Breast epithelium (tissue), 4 donors: Measurements from ENCODE around the gene KSR2. TPM values are rescaled to one million over a fixed set of nuclear protein-coding genes. Genes with fewer than 3 reads are reported as not detected.

Experiments used
- DNase-seq, 2 donors: peaks; one replicate each; pipeline ENCODE4 v3.0.0-alpha.2; 2019; ENCODE audit warnings: low spot score in 2 of 2
- H3K27ac ChIP-seq, 2 donors: fragments of 200-600 bp; sonication (generic) in 1 of 2; one replicate each; pipeline ENCODE4 v1.5.1; 2016 to 2019; ENCODE audit warnings: mild to moderate bottlenecking in 1 of 2
- H3K27me3 ChIP-seq, 2 donors: fragments of 200-600 bp; sonication (generic) in 1 of 2; one replicate each; pipeline versions ENCODE4 v1.5.1 to v1.6.0; 2017 to 2019; ENCODE audit warnings: control low read depth in 1 of 2, mild to moderate bottlenecking in 1 of 2
- H3K36me3 ChIP-seq: fragments of 200-600 bp; one replicate; pipeline ENCODE4 v1.5.1; 2019
- H3K4me1 ChIP-seq, 2 donors: fragments of 200-600 bp; sonication (generic); one replicate each; pipeline ENCODE4 v1.5.1; 2016 to 2019; ENCODE audit warnings: control low read depth in 1 of 2
- H3K4me3 ChIP-seq, 3 donors: fragments of 200-600 bp; sonication (generic); 1 replicate in 2 of 3; 2 replicates in 1 of 3; pipeline ENCODE4 v1.5.1; 2016 to 2019; ENCODE audit warnings: mild to moderate bottlenecking in 3 of 3, moderate library complexity in 2 of 3
- H3K9me3 ChIP-seq, 2 donors: fragments of 200-600 bp; sonication (generic) in 1 of 2; one replicate each; pipeline ENCODE4 v1.5.1; 2016 to 2019; ENCODE audit warnings: control low read depth in 1 of 2
- CTCF ChIP-seq, 3 donors: fragments of 450-650 bp; IDR thresholded peaks; one replicate each; pipeline ENCODE4 v1.5.1; 2016 to 2017; ENCODE audit warnings: antibody characterized with exemption in 3 of 3, mild to moderate bottlenecking in 3 of 3, moderate library complexity in 3 of 3
- POLR2A ChIP-seq: fragments of 450-650 bp; IDR thresholded peaks from one replicate; pipeline ENCODE4 v1.6.1; 2016; ENCODE audit warnings: antibody characterized with exemption, mild to moderate bottlenecking, moderate library complexity
- POLR2AphosphoS5 ChIP-seq, 3 donors: sonication (generic); formaldehyde crosslinking; IDR thresholded peaks; one replicate each; pipeline ENCODE4 v1.6.1; 2017; ENCODE audit warnings: antibody characterized with exemption in 3 of 3
- intact Hi-C: fragments of 100-400 bp; cut with DNase I; formaldehyde crosslinking; loops from one replicate; pipeline ENCODE4 v1.15.1; 2023; ENCODE audit warnings: low total_unique reads
- total RNA-seq, 3 donors: library from RNA; depleted of rRNA; stranded (reverse); fragments of >200 nt; gene quantifications; one replicate each; pipeline ENCODE4 v1.1.0, GENCODE V29; 2016

Gene KSR2
- total RNA-seq, 3 donors from 2014 or later: under 0.01 to 1.9 (median 0.33) TPM

- DNase-seq: no peak
- Histone ChIP-seq H3K4me1 (no peaks in the 10 kb centered on the region), H3K27ac (no peak overlapping the region), H3K27me3 (no peaks in the 10 kb centered on the region), H3K9me3 (no peaks in the 10 kb centered on the region), H3K4me3 (no peak overlapping the region), H3K36me3 (no peaks in the 10 kb centered on the region)
- TF ChIP-seq POLR2A (no peak), CTCF (IDR thresholded peaks at IDR 0.05) (peak in 2 of 3 donors; percentile 30 to 35), POLR2AphosphoS5 (IDR thresholded peaks at IDR 0.05) (no peak)
- intact Hi-C loops: no loop called here
Observed at GRCh38 chr12:117854339-117855012, 114.3 kb downstream of the KSR2 start.

GRCh38 chr12:117853600-117853999 lies 115.2 kb downstream of the KSR2 start:
- Histone ChIP-seq H3K27me3 (no peaks in the 10 kb centered on the region), H3K4me1 (no peaks in the 10 kb centered on the region), H3K27ac (no peak overlapping the region), H3K4me3 (no peak overlapping the region), H3K36me3 (no peaks in the 10 kb centered on the region), H3K9me3 (no peaks in the 10 kb centered on the region)
- no peak for DNase-seq
- intact Hi-C loops: no loop called here
- no peak for TF ChIP-seq POLR2AphosphoS5 (IDR thresholded peaks at IDR 0.05)
- no peak for TF ChIP-seq POLR2A
- TF ChIP-seq CTCF (IDR thresholded peaks at IDR 0.05): no peak

DNA sequence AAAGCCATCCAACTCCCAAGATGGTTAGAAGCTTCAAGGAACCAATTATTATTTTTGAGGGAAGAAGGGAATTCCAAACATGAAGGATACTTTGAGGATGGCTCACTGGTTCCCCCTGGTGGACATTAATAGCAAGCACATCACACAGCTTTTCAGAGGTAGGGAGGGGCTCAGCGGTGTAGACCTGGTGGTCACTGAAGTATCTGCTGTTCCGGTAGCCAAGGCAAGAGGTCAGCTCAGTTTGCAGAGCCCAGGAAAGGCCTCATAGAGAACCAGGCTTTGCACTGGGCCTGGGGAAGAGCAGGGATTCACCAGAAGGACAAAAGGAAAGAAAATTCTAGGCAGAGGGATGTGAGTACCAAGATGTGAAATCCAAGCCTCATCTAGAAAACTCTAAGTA lies 118.7 kb downstream of the KSR2 start:
- no peaks in the 10 kb centered on the region for H3K27me3 ChIP-seq
- H3K27ac ChIP-seq: no peak overlapping the region
- no peaks in the 10 kb centered on the region for H3K9me3 ChIP-seq
- DNase-seq: no peak
- H3K4me1 ChIP-seq: no peaks in the 10 kb centered on the region
- H3K36me3 ChIP-seq: no peaks in the 10 kb centered on the region
- intact Hi-C loops: no loop called here
- no peak overlapping the region for H3K4me3 ChIP-seq
- TF ChIP-seq POLR2AphosphoS5 (IDR thresholded peaks at IDR 0.05) (no peak), CTCF (IDR thresholded peaks at IDR 0.05) (peak; percentile 43 to 73 (median 64)), POLR2A (no peak)

DNA sequence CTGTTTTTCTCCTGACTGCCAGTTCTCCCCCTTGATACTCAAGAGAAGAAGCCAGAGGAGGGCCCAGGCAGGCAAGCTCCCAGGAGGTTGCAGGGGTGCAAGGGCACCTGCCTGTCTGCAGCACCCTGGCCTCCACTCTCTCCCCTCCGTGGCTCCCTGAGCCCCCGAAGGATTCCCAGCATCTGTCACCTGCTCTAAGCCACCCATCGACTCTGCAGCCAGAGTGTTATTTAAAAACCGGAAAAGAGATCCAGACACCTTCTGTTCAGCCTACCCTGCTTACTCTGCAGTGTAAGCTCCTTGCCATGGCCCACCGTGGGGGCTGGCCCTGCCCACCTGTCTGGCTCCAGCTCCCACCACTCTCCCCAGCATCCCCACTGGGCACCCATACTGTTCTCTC lies 121.4 kb downstream of the KSR2 start:
- H3K27me3 ChIP-seq: no peaks in the 10 kb centered on the region
- no peaks in the 10 kb centered on the region for H3K9me3 ChIP-seq
- no peak overlapping the region for H3K27ac ChIP-seq
- no peak for TF ChIP-seq POLR2A
- no peak for TF ChIP-seq POLR2AphosphoS5 (IDR thresholded peaks at IDR 0.05)
- no peak for TF ChIP-seq CTCF (IDR thresholded peaks at IDR 0.05)
- H3K4me1 ChIP-seq: no peaks in the 10 kb centered on the region
- DNase-seq: no peak
- intact Hi-C loops: no loop called here
- H3K4me3 ChIP-seq: no peak overlapping the region
- H3K36me3 ChIP-seq: no peaks in the 10 kb centered on the region

GRCh38 chr12:117845271-117845904 lies 123.4 kb downstream of the KSR2 start:
- no peak for TF ChIP-seq POLR2A
- no peak for TF ChIP-seq POLR2AphosphoS5 (IDR thresholded peaks at IDR 0.05)
- no peak for TF ChIP-seq CTCF (IDR thresholded peaks at IDR 0.05)
- Histone ChIP-seq H3K36me3 (no peaks in the 10 kb centered on the region), H3K27ac (no peak overlapping the region), H3K27me3 (no peaks in the 10 kb centered on the region), H3K4me1 (no peaks in the 10 kb centered on the region), H3K9me3 (no peaks in the 10 kb centered on the region), H3K4me3 (no peak overlapping the region)
- DNase-seq: no peak
- intact Hi-C loops: no loop called here
